GM18868 (cell line): ENCODE results near the gene NFKBIB.

Experiments used
- ATAC-seq: cut with Tn5 transposase; IDR thresholded peaks from one replicate; pipeline ENCODE4 v1.9.1; 2021; ENCODE audit warnings: mild to moderate bottlenecking, moderate library complexity; ENCODE audit not compliant: unreplicated experiment

Gene NFKBIB

GRCh38 chr19:38901683-38902082 lies 1.9 kb downstream of the NFKBIB start:
- ATAC-seq = no peak

GRCh38 chr19:38904581-38905539 lies 5.1 kb downstream of the NFKBIB start:
- no peak for ATAC-seq

GRCh38 chr19:38905620-38906019 lies 5.9 kb downstream of the NFKBIB start:
- ATAC-seq = no peak

- ATAC-seq = no peak
Measured at GRCh38 chr19:38907227-38907626, 7.5 kb downstream of the NFKBIB start.

- no peak for ATAC-seq
Measured at GRCh38 chr19:38907670-38908069, 7.9 kb downstream of the NFKBIB start.

GRCh38 chr19:38908911-38909310 lies 9.1 kb downstream of the NFKBIB start:
- no peak for ATAC-seq

GRCh38 chr19:38910488-38910887 lies 10.7 kb downstream of the NFKBIB start:
- no peak for ATAC-seq

GRCh38 chr19:38911388-38912001 lies 11.7 kb downstream of the NFKBIB start:
- ATAC-seq = no peak

GRCh38 chr19:38912600-38913514 lies 13.1 kb downstream of the NFKBIB start:
- ATAC-seq = no peak

GRCh38 chr19:38913958-38914357 lies 14.2 kb downstream of the NFKBIB start:
- no peak for ATAC-seq

- ATAC-seq = no peak
Measured at GRCh38 chr19:38915329-38916321, 15.9 kb downstream of the NFKBIB start.

GRCh38 chr19:38917516-38917915 lies 17.7 kb downstream of the NFKBIB start:
- ATAC-seq = no peak

GRCh38 chr19:38917921-38918491 lies 18.2 kb downstream of the NFKBIB start:
- ATAC-seq = no peak

GRCh38 chr19:38918526-38918925 lies 18.8 kb downstream of the NFKBIB start:
- no peak for ATAC-seq

- ATAC-seq = no peak
Measured at GRCh38 chr19:38919837-38920601, 20.2 kb downstream of the NFKBIB start.

- ATAC-seq = no peak
Measured at GRCh38 chr19:38920602-38921419, 21.0 kb downstream of the NFKBIB start.

- ATAC-seq = no peak
Measured at GRCh38 chr19:38921420-38922274, 21.9 kb downstream of the NFKBIB start.
